Left ventricle myocardium inferior (tissue), 1 donor: ENCODE results near the gene ELF1. TPM values are rescaled to one million over a fixed set of nuclear protein-coding genes. Genes with fewer than 3 reads are reported as not detected.

Experiments
- DNase-seq: peaks from one replicate; pipeline ENCODE4 v3.0.0-alpha.2; 2020
- H3K27ac ChIP-seq: fragments of 200-600 bp; replicated peaks from 2 replicates; pipeline ENCODE4 v1.8.0; 2021
- H3K27me3 ChIP-seq: fragments of 200-600 bp; 2 replicates; pipeline ENCODE4 v1.8.0; 2021; ENCODE audit warnings: low read depth
- H3K36me3 ChIP-seq: fragments of 200-600 bp; 2 replicates; pipeline ENCODE4 v1.8.0; 2021
- H3K4me1 ChIP-seq: fragments of 200-600 bp; 2 replicates; pipeline ENCODE4 v1.8.0; 2021
- H3K4me3 ChIP-seq: fragments of 200-600 bp; 2 replicates; pipeline ENCODE4 v1.8.0; 2021; ENCODE audit warnings: mild to moderate bottlenecking, moderate library complexity
- H3K9me3 ChIP-seq: fragments of 200-600 bp; replicated peaks from 2 replicates; pipeline ENCODE4 v1.8.0; 2021
- CTCF ChIP-seq: fragments of 200-600 bp; IDR thresholded peaks from 2 replicates; pipeline ENCODE4 v1.8.0; 2021; ENCODE audit warnings: antibody characterized with exemption, mild to moderate bottlenecking, borderline replicate concordance
- intact Hi-C: fragments of 100-400 bp; cut with micrococcal nuclease; formaldehyde crosslinking; loops from one replicate; pipeline ENCODE4 v1.11.0; 2022
- total RNA-seq: library from RNA; stranded (reverse); fragmentation: NEBNext Ultra II Directional; extraction: Animal tissue kit (Norgen Biotek cat#: 25700); gene quantifications from one replicate; pipeline ENCODE4 v1.2.1, GENCODE V29; 2021
- donor health status: DM: no; HTN: yes; CAD: no; lungs with severe emphysema.

The ELF1 gene
- total RNA-seq, 1 donor from 2014 or later = 31.1 TPM

GRCh38 chr13:40986101-40986856 lies 32.8 kb downstream of the ELF1 start:
- no peak for DNase-seq
- Histone ChIP-seq H3K36me3 (no peaks in the 10 kb centered on the region), H3K27ac (peak overlapping the region; percentile 86), H3K9me3 (no peaks in the 10 kb centered on the region), H3K27me3 (no peaks in the 10 kb centered on the region), H3K4me3 (peak overlapping the region; percentile 58), H3K4me1 (peaks cover 80% of the 10 kb centered on the region)
- intact Hi-C loops = no loop called here
- no peak for TF ChIP-seq CTCF

DNA sequence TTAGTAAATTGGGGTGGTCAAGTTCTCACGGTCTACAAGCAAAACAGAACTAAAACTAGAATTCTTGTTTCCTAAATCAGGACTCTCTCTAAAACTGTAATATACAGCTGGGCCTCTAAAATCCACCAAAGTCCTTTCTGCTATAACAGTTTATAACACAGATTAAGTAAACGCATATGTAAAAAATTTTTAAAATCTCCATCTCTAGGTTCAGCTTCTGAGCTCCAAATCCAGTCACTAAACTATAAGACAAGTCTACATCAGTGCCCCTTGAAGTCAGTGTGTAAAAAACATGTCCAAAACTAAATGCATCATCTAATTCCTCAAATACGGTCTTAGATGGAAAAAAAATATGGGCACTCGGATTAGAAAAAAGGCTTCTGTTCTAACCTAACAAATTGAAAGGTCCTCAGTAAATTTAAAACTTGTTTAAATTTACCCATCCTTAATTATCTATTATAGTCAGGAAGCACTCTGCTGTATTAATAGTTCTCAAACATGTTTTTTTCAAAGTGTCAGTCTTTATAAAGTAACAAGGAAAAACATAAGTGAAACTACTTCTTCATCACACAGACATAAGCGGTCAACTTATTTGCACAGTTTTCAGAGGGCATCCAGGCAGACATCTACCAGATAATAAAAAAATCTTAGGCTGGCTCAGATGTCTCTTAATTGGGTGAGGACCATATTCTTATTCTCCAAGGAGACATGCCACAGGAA lies 33.6 kb downstream of the ELF1 start:
- H3K4me3 ChIP-seq = peak overlapping the region; percentile 58
- no peak for TF ChIP-seq CTCF
- H3K27me3 ChIP-seq = no peaks in the 10 kb centered on the region
- no peak for DNase-seq
- H3K4me1 ChIP-seq = peaks cover 80% of the 10 kb centered on the region
- H3K27ac ChIP-seq = peak overlapping the region; percentile 86
- intact Hi-C loops = no loop called here
- H3K36me3 ChIP-seq = no peaks in the 10 kb centered on the region
- no peaks in the 10 kb centered on the region for H3K9me3 ChIP-seq

GRCh38 chr13:40984668-40985366 lies 34.3 kb downstream of the ELF1 start:
- Histone ChIP-seq H3K4me3 (peak overlapping the region; percentile 58), H3K4me1 (peaks cover 84% of the 10 kb centered on the region), H3K9me3 (no peaks in the 10 kb centered on the region), H3K36me3 (no peaks in the 10 kb centered on the region), H3K27me3 (no peaks in the 10 kb centered on the region), H3K27ac (peak overlapping the region; percentile 86)
- intact Hi-C loops = no loop called here
- DNase-seq = no peak
- no peak for TF ChIP-seq CTCF

- intact Hi-C loops = no loop called here
- no peak for TF ChIP-seq CTCF
These were observed 35.1 kb downstream of the ELF1 start for GRCh38 chr13:40983725-40984667.

GRCh38 chr13:40983259-40983658 lies 35.9 kb downstream of the ELF1 start:
- intact Hi-C loops = no loop called here
- peak overlapping the region; percentile 86 for H3K27ac ChIP-seq
- no peak for TF ChIP-seq CTCF
- H3K36me3 ChIP-seq = no peaks in the 10 kb centered on the region
- no peaks in the 10 kb centered on the region for H3K9me3 ChIP-seq
- peaks cover 98% of the 10 kb centered on the region for H3K4me1 ChIP-seq
- H3K4me3 ChIP-seq = peak overlapping the region; percentile 58
- H3K27me3 ChIP-seq = no peaks in the 10 kb centered on the region
- DNase-seq = no peak

More at GRCh38 chr13:40983725-40984667, 35.1 kb downstream of the ELF1 start:
- Histone ChIP-seq H3K27me3 (no peaks in the 10 kb centered on the region), H3K27ac (peak overlapping the region; percentile 86), H3K4me3 (peak overlapping the region; percentile 58), H3K9me3 (no peaks in the 10 kb centered on the region), H3K4me1 (peaks cover 92% of the 10 kb centered on the region), H3K36me3 (no peaks in the 10 kb centered on the region)
- no peak for DNase-seq
